B cell (primary cell): ENCODE measurements around the gene MRPL28. TPM values are rescaled to one million over a fixed set of nuclear protein-coding genes. Genes with fewer than 3 reads are reported as not detected.

Experiments used
- ATAC-seq: fragments of 200-7000 bp; cut with Tn5 transposase; one replicate; pipeline ENCODE4 v1.10.0; 2021; ENCODE audit warnings: low read depth, mild to moderate bottlenecking, moderate number of reproducible peaks, moderate library complexity
- CTCF ChIA-PET: fragments of 350-600 bp; sonication (Branson Sonifier 250); formaldehyde crosslinking; loops from one replicate; lab custom pipeline; 2021; ENCODE audit warnings: antibody characterized with exemption, inconsistent platforms; lab: Charles Lee
- POLR2A ChIA-PET: fragments of 350-600 bp; sonication (Branson Sonifier 250); formaldehyde crosslinking; loops from one replicate; lab custom pipeline; 2021; ENCODE audit warnings: antibody characterized with exemption; lab: Charles Lee
- DNase-seq: peaks from one replicate; pipeline ENCODE4 v3.0.0; 2013
- H2AFZ ChIP-seq: 2 replicates; pipeline ENCODE4 v1.6.1; 2012; ENCODE audit warnings: mild to moderate bottlenecking, low read depth, low read length; ENCODE audit not compliant: insufficient read depth, poor library complexity, severe bottlenecking
- H3K27ac ChIP-seq, 2 donors: 1 replicate in 1 of 2; 2 replicates in 1 of 2; pipeline ENCODE4 v1.5.1; 2012 to 2013; ENCODE audit warnings: low read length in 2 of 2, mild to moderate bottlenecking in 2 of 2, moderate library complexity in 1 of 2
- H3K27me3 ChIP-seq, 4 experiments: fragments of 200-600 bp in 1 of 4; sonication (generic) in 1 of 4; replicated peaks in 1 of 4; 1 replicate in 2 of 4; 2 replicates in 2 of 4; pipeline versions ENCODE4 v1.6.1 to v1.7.0; 2013 to 2016; ENCODE audit warnings: low read length in 3 of 4, mild to moderate bottlenecking in 2 of 4, mixed read lengths in 1 of 4, moderate library complexity in 1 of 4; ENCODE audit not compliant: insufficient read depth in 4 of 4, control insufficient read depth in 3 of 4; ENCODE audit errors: control extremely low read depth in 1 of 4
- H3K36me3 ChIP-seq, 2 experiments: replicated peaks in 1 of 2; 1 replicate in 1 of 2; 2 replicates in 1 of 2; pipeline versions ENCODE4 v1.6.1 to v1.7.1; 2013; ENCODE audit warnings: low read length in 1 of 2; ENCODE audit not compliant: insufficient read depth in 2 of 2, control insufficient read depth in 1 of 2; ENCODE audit errors: control extremely low read depth in 1 of 2, extremely low read depth in 1 of 2
- H3K4me1 ChIP-seq, 2 donors: fragments of 200-600 bp in 1 of 2; sonication (generic) in 1 of 2; 1 replicate in 1 of 2; 2 replicates in 1 of 2; pipeline versions ENCODE4 v1.5.1 to v1.6.1; 2013 to 2017; ENCODE audit warnings: low read length in 2 of 2; ENCODE audit not compliant: control insufficient read depth in 2 of 2, insufficient read depth in 2 of 2
- H3K4me2 ChIP-seq: replicated peaks from 2 replicates; pipeline ENCODE3; 2012; ENCODE audit warnings: mild to moderate bottlenecking, low read depth, low read length; ENCODE audit not compliant: poor library complexity, severe bottlenecking
- H3K4me3 ChIP-seq, 5 experiments: fragments of 200-600 bp in 1 of 5; sonication (generic) in 1 of 5; 1 replicate in 3 of 5; 2 replicates in 2 of 5; pipeline versions ENCODE4 v1.5.1 to v1.7.0; 2011 to 2016; ENCODE audit warnings: low read length in 4 of 5, mild to moderate bottlenecking in 4 of 5, low read depth in 2 of 5, control low read depth in 1 of 5, moderate library complexity in 1 of 5; ENCODE audit not compliant: insufficient read depth in 1 of 5; ENCODE audit errors: control extremely low read depth in 1 of 5, extremely low read depth in 1 of 5
- H3K79me2 ChIP-seq: fragments of 200-600 bp; sonication (generic); one replicate; pipeline ENCODE4 v1.6.0; 2016; ENCODE audit warnings: low read length; ENCODE audit not compliant: control insufficient read depth, insufficient read depth
- H3K9ac ChIP-seq: fragments of 200-600 bp; sonication (generic); 2 replicates; pipeline ENCODE4 v1.6.1; 2017; ENCODE audit warnings: mild to moderate bottlenecking, low read length, moderate library complexity
- H3K9me3 ChIP-seq, 3 donors: one replicate each; pipeline versions ENCODE4 v1.6.1 to v1.7.1; 2013; ENCODE audit warnings: low read length in 2 of 3; ENCODE audit not compliant: control insufficient read depth in 2 of 3, insufficient read depth in 1 of 3; ENCODE audit errors: control extremely low read depth in 1 of 3
- H4K20me1 ChIP-seq: 2 replicates; pipeline ENCODE4 v1.6.0; 2012; ENCODE audit warnings: mild to moderate bottlenecking, low read length; ENCODE audit not compliant: insufficient read depth, control insufficient read depth, poor library complexity, severe bottlenecking
- H3K27ac Mint-ChIP-seq: one replicate; pipeline ENCODE4 v1.8.0; 2021; ENCODE audit warnings: mixed read lengths
- H3K27me3 Mint-ChIP-seq: one replicate; pipeline ENCODE4 v1.8.0; 2021; ENCODE audit warnings: mixed read lengths
- H3K4me1 Mint-ChIP-seq: one replicate; pipeline ENCODE4 v1.8.0; 2021; ENCODE audit warnings: mixed read lengths
- H3K4me3 Mint-ChIP-seq: one replicate; pipeline ENCODE4 v1.8.0; 2021; ENCODE audit warnings: mixed read lengths
- H3K9me3 Mint-ChIP-seq: one replicate; pipeline ENCODE4 v1.8.0; 2022; ENCODE audit warnings: mixed read lengths; ENCODE audit not compliant: insufficient read depth
- CTCF ChIP-seq: fragments of 200-600 bp; IDR thresholded peaks from one replicate; pipeline ENCODE4 v1.8.0; 2022; ENCODE audit warnings: antibody characterized with exemption, mild to moderate bottlenecking
- EZH2 ChIP-seq: IDR thresholded peaks from 2 replicates; pipeline ENCODE4 v1.6.1; 2012; ENCODE audit warnings: borderline replicate concordance, low read depth, mild to moderate bottlenecking, moderate library complexity, low read length; ENCODE audit not compliant: insufficient read depth, poor library complexity, severe bottlenecking
- whole genome bisulfite sequencing: methylation state at CpG from one replicate; pipeline ENCODE4 v1.1.5; 2013; ENCODE audit warnings: missing lambda C conversion rate; ENCODE audit not compliant: insufficient coverage; 5-methylcytosine and 5-hydroxymethylcytosine counted together
- intact Hi-C: fragments of 100-400 bp; cut with micrococcal nuclease; formaldehyde crosslinking; loops from one replicate; pipeline ENCODE4 v1.10.0; 2022
- polyA plus RNA-seq: library from polyadenylated mRNA; depleted of rRNA; stranded (reverse); fragments of >200 nt; gene quantifications from 2 replicates; pipeline ENCODE4 v1.2.3, GENCODE V29; 2012
- total RNA-seq, 2 donors: library from RNA; stranded (reverse); fragments of 120-200 nt in 1 of 2; gene quantifications; 1 replicate in 1 of 2; 2 replicates in 1 of 2; pipeline versions ENCODE4 v1.2.3 to v1.2.4, GENCODE V29; 2013 to 2022

MRPL28 gene
- total and polyA plus RNA-seq, 2 donors (not counting 1 experiment from before 2014, with no cell fraction given) = 44.3 to 67.7 TPM

DNA sequence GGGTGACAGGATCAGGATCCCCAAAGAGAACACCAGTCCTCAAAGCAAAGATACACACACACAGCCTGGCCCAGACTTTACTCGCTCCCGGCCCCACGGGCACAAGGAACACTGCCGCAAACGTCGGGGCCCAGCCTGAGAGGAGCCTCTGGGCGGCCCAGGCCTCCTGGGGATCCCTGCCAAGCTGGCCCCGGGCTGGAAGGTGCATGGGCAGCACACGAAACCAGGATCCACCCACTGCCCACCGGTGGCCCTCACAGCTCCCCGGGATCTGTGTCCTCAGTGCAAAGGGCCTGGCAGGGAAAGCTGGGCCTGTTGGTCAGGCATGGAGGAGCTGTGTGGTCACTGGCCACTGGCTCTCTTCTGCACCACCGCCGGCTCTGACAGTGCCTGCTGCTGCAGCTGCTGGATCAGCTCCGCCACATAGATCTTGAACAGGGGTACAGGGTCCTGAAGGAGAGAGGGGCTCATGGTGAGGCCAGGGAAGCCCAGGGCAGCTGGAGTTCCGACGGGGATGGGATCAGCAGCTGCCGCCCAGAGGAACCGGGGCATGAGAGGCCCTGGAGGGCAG, 2.9 kb downstream of the MRPL28 start:
- no peak overlapping the region for H3K27ac Mint-ChIP-seq
- H3K79me2 ChIP-seq = no peaks in the 10 kb centered on the region
- peaks cover under 1% of the 10 kb centered on the region for H3K27me3 Mint-ChIP-seq
- ATAC-seq (no peak), DNase-seq (no peak)
- no peak overlapping the region for H3K9ac ChIP-seq
- H3K27ac ChIP-seq = no peak overlapping the region
- H3K4me2 ChIP-seq = no peak overlapping the region
- CTCF ChIA-PET = no interaction called here
- intact Hi-C loops = no loop called here
- no peaks in the 10 kb centered on the region for H3K9me3 ChIP-seq
- H2AFZ ChIP-seq = no peak overlapping the region
- peaks cover 0 to 32% of the 10 kb centered on the region in 2 experiments for H3K36me3 ChIP-seq
- peaks cover 6 to 19% of the 10 kb centered on the region in 2 donors for H3K4me1 ChIP-seq
- peaks cover 17% of the 10 kb centered on the region for H3K4me1 Mint-ChIP-seq
- H4K20me1 ChIP-seq = no peaks in the 10 kb centered on the region
- H3K9me3 Mint-ChIP-seq = no peaks in the 10 kb centered on the region
- no peak overlapping the region for H3K4me3 ChIP-seq
- TF ChIP-seq EZH2 (no peak), CTCF (no peak)
- no peak overlapping the region for H3K4me3 Mint-ChIP-seq
- WGBS = over 99% methylated on average over 17 of the region's 18 CpGs
- POLR2A ChIA-PET = interaction anchor here (1.1 kb wide), 1 partner anchor 15 kb away, joined by 3 read pairs; the partner anchor contains the start of gene AXIN1
- peaks cover 0 to 6% (median 0%) of the 10 kb centered on the region in 4 experiments for H3K27me3 ChIP-seq

GRCh38 chr16:366476-366875, 3.9 kb downstream of the MRPL28 start:
- 80% methylated on average over 6 of the region's 10 CpGs for WGBS
- H3K4me1 Mint-ChIP-seq = peaks cover 18% of the 10 kb centered on the region
- H3K27ac Mint-ChIP-seq = no peak overlapping the region
- ATAC-seq (no peak), DNase-seq (no peak)
- H3K27me3 ChIP-seq = peaks cover 0 to 10% (median 0%) of the 10 kb centered on the region in 4 experiments
- peaks cover 6 to 26% of the 10 kb centered on the region in 2 donors for H3K4me1 ChIP-seq
- H3K27ac ChIP-seq = no peak overlapping the region
- H3K4me3 Mint-ChIP-seq = no peak overlapping the region
- ChIA-PET CTCF (interaction anchor here (1.2 kb wide), 1 partner anchor 249 kb away, joined by 3 read pairs; no protein-coding TSS in a partner anchor), POLR2A (no interaction called here)
- H3K36me3 ChIP-seq = peaks cover 0 to 26% of the 10 kb centered on the region in 2 experiments
- TF ChIP-seq EZH2 = no peak
- no peak for TF ChIP-seq CTCF
- intact Hi-C loops = no loop called here
- H4K20me1 ChIP-seq = no peaks in the 10 kb centered on the region
- no peaks in the 10 kb centered on the region for H3K9me3 Mint-ChIP-seq
- peaks cover 5% of the 10 kb centered on the region for H3K27me3 Mint-ChIP-seq
- no peaks in the 10 kb centered on the region for H3K79me2 ChIP-seq
- H3K4me2 ChIP-seq = no peak overlapping the region
- H3K4me3 ChIP-seq = no peak overlapping the region
- no peak overlapping the region for H2AFZ ChIP-seq
- no peaks in the 10 kb centered on the region for H3K9me3 ChIP-seq
- H3K9ac ChIP-seq = no peak overlapping the region
